ENCODE results near the gene NTNG1. TPM values are rescaled to one million over a fixed set of nuclear protein-coding genes. Genes with fewer than 3 reads are reported as not detected.

NTNG1 gene
- total and polyA plus RNA-seq, 10 of the 15 experiments (the other 5 are each of a cell fraction or from before 2014, with no cell fraction given): 0.18 to 2.3 (median 1.1) TPM; not detected in 1

DNA sequence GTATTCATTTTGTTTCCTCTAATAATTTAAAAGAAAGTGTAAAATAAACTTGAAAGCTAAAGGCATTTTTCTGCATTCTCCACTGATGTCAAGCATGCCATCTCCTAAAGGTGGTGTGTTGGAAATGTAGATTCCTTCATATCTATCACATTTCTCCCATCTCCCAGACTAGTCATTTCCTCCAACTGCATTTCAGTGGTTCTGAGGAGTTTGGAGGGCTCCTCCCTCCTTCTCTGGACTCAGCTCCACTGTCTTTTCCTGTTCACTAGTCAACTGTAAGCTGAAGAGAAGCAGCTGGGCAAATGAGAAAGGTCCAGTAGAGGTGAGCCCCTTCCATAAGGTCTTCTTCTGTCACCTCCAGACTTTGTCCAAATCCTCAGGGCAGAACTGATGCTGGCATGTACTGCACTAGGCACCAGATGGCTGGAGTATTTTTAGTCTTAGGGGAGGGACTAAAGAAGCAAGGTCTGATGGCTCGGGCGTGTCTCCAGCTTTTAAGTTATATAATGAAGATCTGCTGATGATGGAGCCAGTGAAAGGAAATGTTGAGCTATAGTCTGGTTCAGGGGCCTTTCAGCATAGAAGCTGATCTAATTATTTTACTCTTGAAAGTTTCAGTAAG is 186.1 kb downstream of the NTNG1 start:
- Histone ChIP-seq H3K36me3 (ENCODE audit: control insufficient read depth in 2 of 2, insufficient read depth in 2 of 2, low read length in 1 of 2) (no peaks in the 10 kb centered on the region), H3K27me3 (replicated peaks in 1 of 2; ENCODE audit: control insufficient read depth in 2 of 2, insufficient read depth in 2 of 2, low read length in 1 of 2) (no peaks in the 10 kb centered on the region), H3K9ac (ENCODE audit: control insufficient read depth, insufficient read depth, low read length) (no peak overlapping the region), H3K27ac (ENCODE audit: control insufficient read depth, insufficient read depth) (no peak overlapping the region), H4K20me1 (ENCODE audit: control insufficient read depth, insufficient read depth) (no peaks in the 10 kb centered on the region), H2AFZ (ENCODE audit: control insufficient read depth, low read depth, low read length) (no peak overlapping the region), H3K4me1 (ENCODE audit: control insufficient read depth, insufficient read depth, low read length) (no peaks in the 10 kb centered on the region), H3K4me2 (ENCODE audit: control insufficient read depth, insufficient read depth) (no peak overlapping the region), H3K79me2 (ENCODE audit: control insufficient read depth, insufficient read depth, low read length) (no peaks in the 10 kb centered on the region), H3K4me3 (no peak overlapping the region), H3K9me3 (replicated peaks; ENCODE audit: control insufficient read depth, insufficient read depth, low read length) (no peaks in the 10 kb centered on the region)
- in situ Hi-C loops (cut with MboI): no loop called here
- TF ChIP-seq CREM (IDR thresholded peaks at IDR 0.05; ENCODE audit: low read depth) (no peak), NRF1 (conservative IDR thresholded peaks at IDR 0.05; ENCODE audit: low read depth, low read length) (no peak), TCF3 (IDR thresholded peaks at IDR 0.05; ENCODE audit: borderline replicate concordance, insufficient read depth, low read depth, low read length) (no peak), SUZ12 (IDR thresholded peaks at IDR 0.05; ENCODE audit: unreplicated experiment) (no peak), LARP7 (IDR thresholded peaks at IDR 0.05) (no peak), SMAD5 (IDR thresholded peaks at IDR 0.05; ENCODE audit: low read depth) (no peak), USF2 (IDR thresholded peaks at IDR 0.05; ENCODE audit: borderline replicate concordance, low read depth, low read length) (no peak), HDAC2 (IDR thresholded peaks at IDR 0.05) (no peak), EGR1 (IDR thresholded peaks at IDR 0.05; ENCODE audit: borderline replicate concordance in 1 of 2, low read depth in 2 of 2, low read length in 2 of 2) (no peak), NFXL1 (IDR thresholded peaks at IDR 0.05; ENCODE audit: borderline replicate concordance) (no peak), KDM1A (IDR thresholded peaks at IDR 0.05; ENCODE audit: borderline replicate concordance) (no peak), RUNX3 (IDR thresholded peaks at IDR 0.05; ENCODE audit: low read length) (no peak)
- whole genome bisulfite sequencing (ENCODE audit: insufficient coverage, insufficient replicate concordance, low lambda C conversion rate, missing lambda C conversion rate): 7% methylated on average over 2 of the region's 2 CpGs
- no TSS peak for BruUV-seq (replicated peaks)
- ChIA-PET RAD21 (ENCODE audit: unreplicated experiment) (no interaction called here), SMC1A (ENCODE audit: uncharacterized antibody, unreplicated experiment) (interaction anchor here (0.9 to 1.9 kb wide), 3 partner anchors 8 to 133 kb away, joined by 3 to 4 read pairs (median 3); no protein-coding TSS in a partner anchor), POLR2A (no interaction called here), CTCF (interaction anchor here (0.6 to 1.8 kb wide), 4 partner anchors 11 to 104 kb away, joined by 3 to 4 read pairs (median 4); no protein-coding TSS in a partner anchor)
- no peak for ATAC-seq
- no peak for FAIRE-seq
- intact Hi-C loops (cut with micrococcal nuclease; ENCODE audit: unreplicated experiment): no loop called here
- no peak for DNase-seq (ENCODE audit: low read depth, low spot score)
